ENCODE results near the gene KCNAB1.

DNA sequence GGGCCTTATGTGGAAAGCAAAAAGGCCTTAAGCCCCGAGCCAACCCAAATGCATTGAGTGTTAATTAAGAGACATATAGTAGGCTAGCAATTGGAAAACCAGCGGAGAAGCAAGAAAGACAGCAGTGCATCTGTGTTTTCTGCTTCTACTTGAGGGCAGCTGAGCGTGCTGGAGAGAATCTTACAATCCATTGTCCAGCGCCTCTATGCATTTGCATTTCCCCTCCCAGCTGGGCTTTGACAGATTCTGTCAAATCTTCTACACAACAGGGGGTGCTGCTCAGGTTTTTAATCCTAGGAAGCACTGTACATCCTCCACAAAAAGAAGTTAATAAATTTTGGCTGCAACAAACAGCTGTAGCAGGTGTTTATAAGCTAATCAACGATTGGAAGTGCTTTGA is 410.6 kb downstream of the KCNAB1 start:
- TF ChIP-seq CHD2 (IDR thresholded peaks at IDR 0.05; ENCODE audit: borderline replicate concordance, low read depth, low read length): no peak
- no peak for TF ChIP-seq BRCA1 (IDR thresholded peaks at IDR 0.05; ENCODE audit: low read depth, low read length)
- TF ChIP-seq, protein P1, sequence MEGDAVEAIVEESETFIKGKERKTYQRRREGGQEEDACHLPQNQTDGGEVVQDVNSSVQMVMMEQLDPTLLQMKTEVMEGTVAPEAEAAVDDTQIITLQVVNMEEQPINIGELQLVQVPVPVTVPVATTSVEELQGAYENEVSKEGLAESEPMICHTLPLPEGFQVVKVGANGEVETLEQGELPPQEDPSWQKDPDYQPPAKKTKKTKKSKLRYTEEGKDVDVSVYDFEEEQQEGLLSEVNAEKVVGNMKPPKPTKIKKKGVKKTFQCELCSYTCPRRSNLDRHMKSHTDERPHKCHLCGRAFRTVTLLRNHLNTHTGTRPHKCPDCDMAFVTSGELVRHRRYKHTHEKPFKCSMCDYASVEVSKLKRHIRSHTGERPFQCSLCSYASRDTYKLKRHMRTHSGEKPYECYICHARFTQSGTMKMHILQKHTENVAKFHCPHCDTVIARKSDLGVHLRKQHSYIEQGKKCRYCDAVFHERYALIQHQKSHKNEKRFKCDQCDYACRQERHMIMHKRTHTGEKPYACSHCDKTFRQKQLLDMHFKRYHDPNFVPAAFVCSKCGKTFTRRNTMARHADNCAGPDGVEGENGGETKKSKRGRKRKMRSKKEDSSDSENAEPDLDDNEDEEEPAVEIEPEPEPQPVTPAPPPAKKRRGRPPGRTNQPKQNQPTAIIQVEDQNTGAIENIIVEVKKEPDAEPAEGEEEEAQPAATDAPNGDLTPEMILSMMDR (IDR thresholded peaks at IDR 0.05 in 2 of 3, conservative IDR thresholded peaks at IDR 0.05 in 1 of 3; ENCODE audit: control insufficient read depth in 2 of 3, extremely low read depth in 1 of 3, insufficient read depth in 1 of 3, low read depth in 3 of 3, low read length in 3 of 3): no peak
- no peak for TF ChIP-seq EZH2 (IDR thresholded peaks at IDR 0.05; ENCODE audit: borderline replicate concordance, control insufficient read depth, low read depth, low read length)
- TF ChIP-seq ETV6 (conservative IDR thresholded peaks at IDR 0.05 in 1 of 2, IDR thresholded peaks at IDR 0.05 in 1 of 2; ENCODE audit: borderline replicate concordance in 1 of 2, low read depth in 1 of 2): no peak
